Tibial nerve (tissue), 4 donors: ENCODE results near the gene FANK1.

Source experiments
- EP300 ChIP-seq, 2 donors: sonication (generic); formaldehyde crosslinking; IDR thresholded peaks; one replicate each; pipeline ENCODE4 v1.6.1; 2017; ENCODE audit warnings: antibody characterized with exemption in 2 of 2, mild to moderate bottlenecking in 1 of 2
- POLR2A ChIP-seq, 2 donors: fragments of 450-650 bp; IDR thresholded peaks; one replicate each; pipeline ENCODE4 v1.6.1; 2017; ENCODE audit warnings: antibody characterized with exemption in 2 of 2, mild to moderate bottlenecking in 2 of 2, moderate library complexity in 2 of 2
- TF ChIP-seq, protein P1 (sequence below), 5 experiments: fragments of 200-600 bp in 3 of 5; fragments of 450-650 bp in 2 of 5; sonication (generic) in 3 of 5; IDR thresholded peaks; one replicate each; pipeline ENCODE4 v1.5.1; 2016 to 2019; ENCODE audit warnings: antibody characterized with exemption in 5 of 5, mild to moderate bottlenecking in 3 of 5, moderate library complexity in 2 of 5

DNA sequence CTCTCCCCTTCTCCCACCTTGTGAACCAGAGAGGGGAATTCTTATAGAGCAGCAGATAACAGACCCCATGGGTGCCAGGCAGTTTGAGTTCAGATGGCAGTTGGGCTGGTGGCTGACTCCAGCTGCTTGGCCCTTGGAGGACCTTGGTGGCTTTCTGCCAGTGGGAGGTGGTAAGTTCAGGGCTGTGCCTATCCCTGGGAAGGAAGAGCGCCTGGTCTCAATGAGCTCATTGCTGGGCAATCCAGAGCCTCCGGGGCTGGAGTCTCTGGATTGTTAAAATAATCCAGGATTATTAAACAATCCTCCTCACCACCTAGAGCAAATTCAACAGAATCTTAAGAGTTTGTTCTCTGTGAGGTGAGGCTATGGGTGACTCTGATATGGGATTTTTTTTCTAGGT, 105.2 kb downstream of the FANK1 start:
- TF ChIP-seq, protein P1, sequence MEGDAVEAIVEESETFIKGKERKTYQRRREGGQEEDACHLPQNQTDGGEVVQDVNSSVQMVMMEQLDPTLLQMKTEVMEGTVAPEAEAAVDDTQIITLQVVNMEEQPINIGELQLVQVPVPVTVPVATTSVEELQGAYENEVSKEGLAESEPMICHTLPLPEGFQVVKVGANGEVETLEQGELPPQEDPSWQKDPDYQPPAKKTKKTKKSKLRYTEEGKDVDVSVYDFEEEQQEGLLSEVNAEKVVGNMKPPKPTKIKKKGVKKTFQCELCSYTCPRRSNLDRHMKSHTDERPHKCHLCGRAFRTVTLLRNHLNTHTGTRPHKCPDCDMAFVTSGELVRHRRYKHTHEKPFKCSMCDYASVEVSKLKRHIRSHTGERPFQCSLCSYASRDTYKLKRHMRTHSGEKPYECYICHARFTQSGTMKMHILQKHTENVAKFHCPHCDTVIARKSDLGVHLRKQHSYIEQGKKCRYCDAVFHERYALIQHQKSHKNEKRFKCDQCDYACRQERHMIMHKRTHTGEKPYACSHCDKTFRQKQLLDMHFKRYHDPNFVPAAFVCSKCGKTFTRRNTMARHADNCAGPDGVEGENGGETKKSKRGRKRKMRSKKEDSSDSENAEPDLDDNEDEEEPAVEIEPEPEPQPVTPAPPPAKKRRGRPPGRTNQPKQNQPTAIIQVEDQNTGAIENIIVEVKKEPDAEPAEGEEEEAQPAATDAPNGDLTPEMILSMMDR (IDR thresholded peaks at IDR 0.05), result no peak
- no peak for TF ChIP-seq POLR2A (IDR thresholded peaks at IDR 0.05)
- TF ChIP-seq EP300 (IDR thresholded peaks at IDR 0.05), result no peak
